Measurements from ENCODE around the gene TTC9C. TPM values are rescaled to one million over a fixed set of nuclear protein-coding genes. Genes with fewer than 3 reads are reported as not detected.
"Not testable (repeated sequence)": the region's sequence is repeated elsewhere in the genome, so short reads cannot be mapped to it uniquely, and the experiment has no call there.

The TTC9C gene
- total RNA-seq, 1 donor from 2014 or later = 40.8 TPM

DNA sequence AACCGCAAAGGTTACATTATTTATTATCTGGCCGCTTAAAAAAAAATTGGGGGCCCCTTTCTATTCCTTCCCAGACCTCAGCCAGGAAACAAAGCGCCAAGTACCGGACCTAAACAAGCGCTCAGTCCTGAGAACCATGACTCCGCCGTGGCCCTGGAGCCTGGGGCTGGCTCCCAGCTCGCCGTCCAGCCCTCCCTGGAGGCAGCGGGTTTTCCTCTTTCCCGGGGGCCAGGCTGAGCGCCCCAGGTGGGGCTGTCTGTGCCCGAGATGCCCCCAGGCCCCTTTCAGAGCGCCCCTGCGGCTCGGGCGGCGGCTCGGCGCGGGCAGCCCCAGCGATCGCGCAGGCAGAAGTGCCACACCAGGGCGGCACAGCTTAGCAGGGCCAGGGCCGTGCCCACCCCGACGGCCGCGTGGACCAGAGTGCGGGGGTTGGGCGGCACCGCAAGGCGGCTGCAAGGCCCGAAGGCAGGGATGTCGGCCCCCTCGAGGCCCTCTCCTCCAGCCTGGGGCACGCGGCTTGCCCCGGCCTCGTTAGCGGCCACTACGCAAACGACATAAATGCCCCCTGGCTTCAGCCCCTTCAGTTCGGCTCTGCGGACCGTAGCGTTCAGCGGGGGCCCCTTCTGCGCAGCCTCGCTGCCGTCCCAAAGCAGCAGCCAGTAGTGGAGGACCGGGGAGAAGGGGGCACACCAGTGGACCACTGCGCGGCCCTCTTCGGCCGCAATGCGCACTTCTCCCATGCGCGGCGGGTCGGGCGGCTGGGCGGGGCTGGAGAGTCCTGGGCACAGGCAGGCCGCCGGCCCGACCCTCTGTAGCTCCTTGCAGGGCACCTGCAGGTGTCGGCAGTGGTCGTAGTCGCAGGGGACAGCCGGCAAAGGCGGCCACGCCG lies 40.5 kb upstream of the TTC9C start:
- TF ChIP-seq, protein P1, sequence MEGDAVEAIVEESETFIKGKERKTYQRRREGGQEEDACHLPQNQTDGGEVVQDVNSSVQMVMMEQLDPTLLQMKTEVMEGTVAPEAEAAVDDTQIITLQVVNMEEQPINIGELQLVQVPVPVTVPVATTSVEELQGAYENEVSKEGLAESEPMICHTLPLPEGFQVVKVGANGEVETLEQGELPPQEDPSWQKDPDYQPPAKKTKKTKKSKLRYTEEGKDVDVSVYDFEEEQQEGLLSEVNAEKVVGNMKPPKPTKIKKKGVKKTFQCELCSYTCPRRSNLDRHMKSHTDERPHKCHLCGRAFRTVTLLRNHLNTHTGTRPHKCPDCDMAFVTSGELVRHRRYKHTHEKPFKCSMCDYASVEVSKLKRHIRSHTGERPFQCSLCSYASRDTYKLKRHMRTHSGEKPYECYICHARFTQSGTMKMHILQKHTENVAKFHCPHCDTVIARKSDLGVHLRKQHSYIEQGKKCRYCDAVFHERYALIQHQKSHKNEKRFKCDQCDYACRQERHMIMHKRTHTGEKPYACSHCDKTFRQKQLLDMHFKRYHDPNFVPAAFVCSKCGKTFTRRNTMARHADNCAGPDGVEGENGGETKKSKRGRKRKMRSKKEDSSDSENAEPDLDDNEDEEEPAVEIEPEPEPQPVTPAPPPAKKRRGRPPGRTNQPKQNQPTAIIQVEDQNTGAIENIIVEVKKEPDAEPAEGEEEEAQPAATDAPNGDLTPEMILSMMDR (IDR thresholded peaks at IDR 0.05; ENCODE audit: unreplicated experiment) = no peak
- Mint-ChIP-seq H3K36me3 (ENCODE audit: insufficient read depth) (peaks cover 6% of the 10 kb centered on the region), H3K4me1 (ENCODE audit: low read depth) (no peaks in the 10 kb centered on the region), H3K9me3 (ENCODE audit: low read depth) (no peaks in the 10 kb centered on the region), H3K27ac (no peak overlapping the region), H3K27me3 (no peaks in the 10 kb centered on the region), H3K4me3 (ENCODE audit: low read depth) (no peak overlapping the region)
- DNase-seq (ENCODE audit: low spot score, unreplicated experiment) = no peak

DNA sequence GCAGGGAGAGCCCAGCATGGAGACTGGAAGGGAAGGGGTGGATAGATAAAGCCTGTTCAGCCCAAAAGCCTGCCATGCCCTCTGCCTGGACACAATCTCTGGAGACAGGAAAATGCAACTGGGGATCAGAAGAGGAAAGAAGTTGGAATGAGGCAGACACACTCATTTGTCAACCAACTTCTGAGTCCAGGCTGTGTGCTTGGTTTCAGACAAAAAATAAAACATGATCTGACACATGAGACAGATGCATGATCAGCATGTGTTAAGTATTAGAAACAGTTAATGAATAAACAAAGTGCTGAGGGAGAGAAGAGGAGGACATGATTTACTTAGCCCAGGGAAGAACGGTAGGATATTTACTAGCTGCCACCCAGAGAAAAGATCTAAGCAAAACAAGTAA lies 39.8 kb upstream of the TTC9C start:
- peaks cover 8% of the 10 kb centered on the region for H3K36me3 Mint-ChIP-seq (ENCODE audit: insufficient read depth)
- H3K4me1 Mint-ChIP-seq (ENCODE audit: low read depth) = no peaks in the 10 kb centered on the region
- H3K4me3 Mint-ChIP-seq (ENCODE audit: low read depth) = no peak overlapping the region
- TF ChIP-seq, protein P1 (IDR thresholded peaks at IDR 0.05; ENCODE audit: unreplicated experiment) = no peak
- peak overlapping the region; percentile 73 for H3K27ac Mint-ChIP-seq
- no peaks in the 10 kb centered on the region for H3K9me3 Mint-ChIP-seq (ENCODE audit: low read depth)
- H3K27me3 Mint-ChIP-seq = no peaks in the 10 kb centered on the region
- no peak for DNase-seq (ENCODE audit: low spot score, unreplicated experiment)

DNA sequence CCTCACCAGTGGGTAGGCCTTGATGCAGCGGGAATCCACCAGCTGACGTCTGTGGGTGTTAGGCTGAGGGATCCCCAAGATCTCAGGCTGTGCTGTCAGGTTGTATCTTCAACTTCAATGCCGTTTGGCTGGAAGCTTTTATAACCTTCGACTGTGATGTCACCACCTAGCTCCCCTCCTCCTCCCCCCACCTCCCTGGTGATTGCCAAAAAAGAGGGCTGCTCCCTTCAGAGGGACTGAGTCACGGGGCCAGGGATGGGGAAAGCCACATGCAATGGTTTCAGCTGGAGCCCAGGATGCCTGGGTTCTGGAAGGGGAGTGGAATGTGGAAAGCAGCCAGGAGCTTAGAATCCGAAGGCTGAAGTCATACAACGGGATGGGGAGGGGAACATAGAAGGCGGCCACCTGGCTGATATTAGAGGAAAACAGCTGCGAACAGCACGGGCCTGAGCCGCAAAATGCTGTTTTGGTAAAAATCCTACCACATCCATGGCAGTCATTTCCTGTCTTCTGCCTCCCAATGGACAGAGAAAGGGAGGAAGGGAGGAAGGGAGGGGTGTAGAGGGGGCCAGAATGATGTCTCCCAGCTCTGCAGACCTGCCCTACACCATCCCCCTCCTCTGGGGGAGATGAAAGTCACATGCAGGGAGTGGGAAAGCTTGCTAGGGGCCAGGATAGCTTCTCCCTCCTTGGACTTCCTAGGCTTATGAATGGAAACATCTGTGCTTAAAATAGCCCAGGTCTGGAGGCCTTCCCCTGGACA lies 38.7 kb upstream of the TTC9C start, which contains the start of gene LRRN4CL:
LRRN4CL (minus strand) TSS at position 110 of the 763 bp plus-strand sequence. CDS start 1,022 bp downstream, outside the sequence.
- no peaks in the 10 kb centered on the region for H3K27me3 Mint-ChIP-seq
- TF ChIP-seq, protein P1 (IDR thresholded peaks at IDR 0.05; ENCODE audit: unreplicated experiment) = no peak
- no peak for DNase-seq (ENCODE audit: low spot score, unreplicated experiment)
- no peaks in the 10 kb centered on the region for H3K4me1 Mint-ChIP-seq (ENCODE audit: low read depth)
- peaks cover 8% of the 10 kb centered on the region for H3K36me3 Mint-ChIP-seq (ENCODE audit: insufficient read depth)
- H3K4me3 Mint-ChIP-seq (ENCODE audit: low read depth) = no peak within 1 kb of the TSS
- H3K9me3 Mint-ChIP-seq (ENCODE audit: low read depth) = no peaks in the 10 kb centered on the region
- peak within 1 kb of the TSS; percentile 77 for H3K27ac Mint-ChIP-seq

DNA sequence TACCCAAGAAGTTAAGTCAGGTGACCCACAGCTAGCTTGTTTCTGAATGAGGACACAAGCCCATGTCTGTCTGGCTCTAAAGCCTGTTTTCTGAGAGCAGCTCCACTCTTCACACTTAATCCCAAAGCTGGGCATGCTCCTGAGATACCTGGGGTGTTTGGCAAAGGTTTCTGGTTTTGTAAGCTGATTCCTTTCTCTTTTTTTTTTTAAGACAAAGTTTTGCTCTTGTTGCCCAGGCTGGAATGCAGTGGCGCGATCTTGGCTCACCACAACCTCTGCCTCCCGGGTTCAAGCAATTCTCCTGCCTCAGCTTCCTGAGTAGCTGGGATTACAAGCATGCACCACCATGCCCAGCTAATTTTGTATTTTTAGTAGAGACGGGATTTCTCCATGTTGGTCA lies 34.7 kb upstream of the TTC9C start:
- H3K27ac Mint-ChIP-seq; H3K4me1 Mint-ChIP-seq (ENCODE audit: low read depth); DNase-seq (ENCODE audit: low spot score, unreplicated experiment); H3K9me3 Mint-ChIP-seq (ENCODE audit: low read depth); H3K27me3 Mint-ChIP-seq; H3K4me3 Mint-ChIP-seq (ENCODE audit: low read depth): not testable (repeated sequence)
- H3K36me3 Mint-ChIP-seq (ENCODE audit: insufficient read depth) = peaks cover 15% of the 10 kb centered on the region

DNA sequence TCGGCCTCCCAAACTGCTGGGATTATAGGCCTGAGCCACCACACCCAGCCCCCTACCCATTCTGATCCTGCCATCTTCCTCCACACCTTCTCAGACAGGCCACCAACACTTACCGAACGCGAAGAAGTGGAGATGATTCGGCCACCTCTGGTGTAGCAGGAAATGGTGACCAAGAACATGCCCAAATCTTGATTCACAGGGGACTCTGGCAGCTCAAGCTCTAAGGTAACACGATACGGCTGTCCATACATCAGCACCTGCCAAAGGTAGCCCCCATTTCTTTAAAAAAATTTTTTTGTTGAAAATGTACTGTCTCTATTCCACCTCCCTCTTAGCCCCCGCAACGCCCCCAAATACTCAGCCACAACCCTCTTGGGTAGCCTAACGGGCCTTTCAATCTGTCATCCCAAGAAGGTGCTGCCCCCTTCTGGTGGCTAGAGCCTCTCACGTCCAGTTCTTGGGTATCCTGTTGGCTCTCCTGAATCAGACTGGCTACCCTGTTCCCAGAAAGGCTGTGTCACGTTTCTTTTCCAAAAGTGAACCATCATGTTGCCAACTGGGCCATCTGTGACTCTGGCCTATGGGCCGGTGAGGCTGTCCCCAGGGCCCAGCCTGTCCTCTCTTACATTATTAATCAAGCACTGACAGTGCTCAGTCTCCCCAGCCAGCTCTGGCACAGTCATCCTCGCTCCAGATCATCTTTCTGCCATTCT lies 33.7 kb upstream of the TTC9C start:
- DNase-seq (ENCODE audit: low spot score, unreplicated experiment) = peak; percentile 47
- peaks cover 16% of the 10 kb centered on the region for H3K36me3 Mint-ChIP-seq (ENCODE audit: insufficient read depth)

More for the DNA sequence above, 33.7 kb upstream of the TTC9C start:
- Mint-ChIP-seq H3K4me1 (ENCODE audit: low read depth) (no peaks in the 10 kb centered on the region), H3K27me3 (no peaks in the 10 kb centered on the region), H3K9me3 (ENCODE audit: low read depth) (no peaks in the 10 kb centered on the region), H3K4me3 (ENCODE audit: low read depth) (no peak overlapping the region), H3K27ac (peak overlapping the region; percentile 17)
- TF ChIP-seq, protein P1 (IDR thresholded peaks at IDR 0.05; ENCODE audit: unreplicated experiment) = peak; percentile 80

Measured in progenitor cell of endocrine pancreas (in vitro differentiated cells).